ENCODE measurements around the gene POP5. TPM values are rescaled to one million over a fixed set of nuclear protein-coding genes. Genes with fewer than 3 reads are reported as not detected.

The POP5 gene
- total RNA-seq, 2 experiments from 2014 or later = 60.8 to 64.7 TPM

DNA sequence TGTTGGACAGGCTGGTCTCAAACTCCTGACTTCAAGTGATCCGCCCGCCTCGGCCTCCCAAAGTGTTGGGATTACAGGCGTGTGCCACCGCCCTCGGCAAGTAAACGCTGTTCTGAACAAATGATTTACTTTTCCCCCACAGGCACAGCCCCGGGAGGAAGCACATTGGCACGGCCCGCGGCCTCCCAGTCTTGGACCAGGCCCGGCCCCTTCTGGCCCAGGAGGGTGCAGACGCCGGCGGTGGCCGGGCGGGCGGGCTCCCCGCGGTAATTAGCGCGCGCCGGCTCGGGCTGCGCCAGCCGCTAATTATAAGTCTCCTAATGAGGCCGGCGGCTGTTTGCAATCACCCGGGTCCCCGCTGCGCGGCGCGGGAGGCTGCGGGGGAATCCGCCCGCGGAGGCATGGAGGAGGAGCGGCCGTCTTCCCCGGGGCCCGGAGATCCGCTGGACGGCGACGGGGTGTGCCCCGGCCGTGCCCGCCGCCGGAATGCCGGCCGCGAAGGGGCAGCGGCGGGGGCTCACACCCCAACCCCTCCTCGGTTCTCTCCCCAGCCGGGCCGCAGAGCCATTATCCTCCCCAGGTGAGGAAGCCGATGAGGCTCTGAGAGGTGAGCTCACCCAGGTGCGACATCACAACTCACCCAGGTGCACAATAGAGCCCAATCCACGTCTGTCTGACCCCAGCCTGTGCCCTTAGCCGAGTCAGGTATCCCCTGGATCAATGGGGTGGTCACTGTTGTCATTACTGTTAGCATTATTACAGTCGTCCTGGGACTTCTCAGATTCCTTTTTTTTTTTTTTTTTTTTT, 3.3 kb upstream of the POP5 start:
- no peak overlapping the region for H3K27ac Mint-ChIP-seq
- peaks cover 38% of the 10 kb centered on the region for H3K4me1 Mint-ChIP-seq
- DNase-seq = peak; percentile 31
- H3K4me3 Mint-ChIP-seq = peak overlapping the region; percentile 47
- no peaks in the 10 kb centered on the region for H3K9me3 Mint-ChIP-seq
- peaks cover 27% of the 10 kb centered on the region for H3K27me3 Mint-ChIP-seq
- H3K36me3 Mint-ChIP-seq (ENCODE audit: low read depth) = peaks cover 2% of the 10 kb centered on the region
- ChIA-PET CTCF (interaction anchor here (0.7 kb wide), 1 partner anchor 12 kb away, joined by 3 read pairs; no protein-coding TSS in a partner anchor), POLR2A (no interaction called here)

DNA sequence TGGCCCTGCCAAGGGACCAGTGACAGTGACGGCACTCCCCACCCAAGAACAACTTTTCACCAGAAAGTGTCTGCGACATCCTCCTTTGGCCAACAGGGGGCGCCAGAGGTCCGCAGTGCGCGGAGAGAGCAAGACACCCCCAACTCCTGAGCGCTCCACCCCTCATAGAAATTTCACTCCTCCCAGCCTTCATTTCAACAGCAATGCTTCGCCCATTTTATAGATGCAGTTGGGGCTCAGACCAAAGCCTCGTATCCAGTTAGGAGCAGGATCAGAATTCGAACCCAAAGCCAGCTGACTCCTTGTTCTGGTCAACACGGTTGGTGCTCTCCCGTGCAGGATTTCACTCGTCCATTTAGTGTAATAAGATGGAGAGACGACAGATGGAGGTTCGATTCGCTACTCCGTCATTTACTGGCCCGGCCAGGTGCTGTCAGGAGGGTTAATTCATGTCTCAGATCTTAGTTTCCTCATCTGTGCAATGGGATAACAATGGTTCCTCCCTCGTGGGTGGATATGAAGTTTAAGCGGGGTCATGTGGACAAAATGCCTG, 2.4 kb upstream of the POP5 start:
- H3K27me3 Mint-ChIP-seq = peaks cover 27% of the 10 kb centered on the region
- peaks cover 9% of the 10 kb centered on the region for H3K36me3 Mint-ChIP-seq (ENCODE audit: low read depth)
- peaks cover 43% of the 10 kb centered on the region for H3K4me1 Mint-ChIP-seq
- POLR2A ChIA-PET = no interaction called here
- no peaks in the 10 kb centered on the region for H3K9me3 Mint-ChIP-seq
- DNase-seq = peak; percentile 83
- CTCF ChIA-PET = interaction anchor here (0.6 to 3.3 kb wide), 9 partner anchors 11 to 797 kb away, joined by 3 to 35 read pairs (median 3); no protein-coding TSS in a partner anchor
- peak overlapping the region; percentile 52 for H3K4me3 Mint-ChIP-seq
- H3K27ac Mint-ChIP-seq = peak overlapping the region; percentile 17

DNA sequence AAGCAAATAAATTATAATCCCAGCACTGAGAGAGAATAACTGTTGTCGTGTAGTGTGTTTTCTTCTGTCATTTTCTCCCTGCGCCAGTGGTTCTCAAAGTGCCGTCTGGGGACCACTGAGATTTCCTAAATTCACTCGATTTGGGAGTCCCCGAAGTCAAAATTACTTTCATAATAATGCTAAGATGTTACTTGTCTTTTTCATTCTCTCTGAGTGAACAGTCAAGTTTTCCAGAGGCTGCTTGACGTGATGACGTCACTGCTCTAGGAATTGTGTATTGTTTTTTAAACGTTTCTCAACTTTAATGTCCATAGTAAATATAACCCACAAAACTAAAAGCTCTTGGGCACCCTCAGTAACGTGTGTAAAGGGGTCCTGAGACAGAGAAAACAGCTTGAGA, 796 bp upstream of the POP5 start:
- H3K4me1 Mint-ChIP-seq = peaks cover 43% of the 10 kb centered on the region
- peaks cover 25% of the 10 kb centered on the region for H3K27me3 Mint-ChIP-seq
- H3K4me3 Mint-ChIP-seq = peak overlapping the region; percentile 98
- ChIA-PET CTCF (interaction anchor here (0.6 to 3.3 kb wide), 7 partner anchors 11 to 397 kb away, joined by 3 to 35 read pairs (median 4); partner anchors contain the start of genes HNF1A and SRSF9), POLR2A (no interaction called here)
- no peaks in the 10 kb centered on the region for H3K9me3 Mint-ChIP-seq
- DNase-seq = no peak
- peak overlapping the region; percentile 93 for H3K27ac Mint-ChIP-seq
- peaks cover 21% of the 10 kb centered on the region for H3K36me3 Mint-ChIP-seq (ENCODE audit: low read depth)

DNA sequence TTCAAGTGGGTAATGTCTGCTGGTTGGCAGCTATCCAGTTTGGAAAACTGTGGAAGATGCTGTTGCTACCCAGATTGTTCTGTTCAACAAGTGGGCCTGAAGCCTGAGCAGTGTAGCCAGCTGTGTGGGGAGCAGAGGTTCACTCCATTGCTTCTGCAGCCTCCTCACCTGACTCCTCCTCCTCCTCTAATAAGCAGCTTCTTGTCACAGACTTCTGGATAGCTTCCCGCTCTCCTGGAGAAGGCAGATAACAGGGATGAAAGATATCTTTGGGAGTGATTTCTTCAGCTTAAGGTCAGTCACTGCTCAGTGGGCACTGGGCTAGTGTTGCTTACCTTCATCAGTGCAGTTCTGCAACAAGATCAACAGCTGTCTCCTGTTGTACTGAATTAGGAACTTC, 2.0 kb downstream of the POP5 start:
- ChIA-PET POLR2A (no interaction called here), CTCF (interaction anchor here (0.6 to 2.4 kb wide), 3 partner anchors 28 to 149 kb away, joined by 3 to 6 read pairs (median 4); no protein-coding TSS in a partner anchor)
- H3K4me1 Mint-ChIP-seq = peaks cover 41% of the 10 kb centered on the region
- no peaks in the 10 kb centered on the region for H3K9me3 Mint-ChIP-seq
- peaks cover 11% of the 10 kb centered on the region for H3K27me3 Mint-ChIP-seq
- H3K36me3 Mint-ChIP-seq (ENCODE audit: low read depth) = peaks cover 42% of the 10 kb centered on the region
- H3K27ac Mint-ChIP-seq = peak overlapping the region; percentile 4
- no peak for DNase-seq
- peak overlapping the region; percentile 98 for H3K4me3 Mint-ChIP-seq

DNA sequence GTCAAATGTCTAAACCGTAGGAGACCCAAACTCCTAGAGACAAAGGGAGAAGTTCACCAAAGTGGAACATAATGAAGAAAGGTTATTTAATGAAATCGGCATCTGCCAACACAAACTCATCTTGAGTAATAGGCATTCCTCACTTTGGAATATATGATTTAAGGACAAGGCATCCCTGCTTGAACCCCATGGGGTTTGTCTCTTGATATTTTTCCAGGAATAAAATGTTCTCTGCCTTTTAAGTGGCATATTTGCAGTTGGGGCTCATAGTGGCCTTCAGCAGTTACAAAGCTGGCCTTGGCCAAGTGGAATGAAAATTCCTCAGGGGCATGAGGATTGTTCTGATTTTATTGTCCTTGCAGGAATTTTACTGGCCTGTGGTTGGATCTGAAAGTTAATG, 7.1 kb downstream of the POP5 start:
- peaks cover under 1% of the 10 kb centered on the region for H3K4me1 Mint-ChIP-seq
- no peaks in the 10 kb centered on the region for H3K9me3 Mint-ChIP-seq
- no peak for DNase-seq
- CTCF ChIA-PET = interaction anchor here (0.6 to 0.7 kb wide), 2 partner anchors 9 to 46 kb away, joined by 4 read pairs; no protein-coding TSS in a partner anchor
- POLR2A ChIA-PET = no interaction called here
- peaks cover 72% of the 10 kb centered on the region for H3K36me3 Mint-ChIP-seq (ENCODE audit: low read depth)
- no peaks in the 10 kb centered on the region for H3K27me3 Mint-ChIP-seq
- no peak overlapping the region for H3K27ac Mint-ChIP-seq
- H3K4me3 Mint-ChIP-seq = no peak overlapping the region

DNA sequence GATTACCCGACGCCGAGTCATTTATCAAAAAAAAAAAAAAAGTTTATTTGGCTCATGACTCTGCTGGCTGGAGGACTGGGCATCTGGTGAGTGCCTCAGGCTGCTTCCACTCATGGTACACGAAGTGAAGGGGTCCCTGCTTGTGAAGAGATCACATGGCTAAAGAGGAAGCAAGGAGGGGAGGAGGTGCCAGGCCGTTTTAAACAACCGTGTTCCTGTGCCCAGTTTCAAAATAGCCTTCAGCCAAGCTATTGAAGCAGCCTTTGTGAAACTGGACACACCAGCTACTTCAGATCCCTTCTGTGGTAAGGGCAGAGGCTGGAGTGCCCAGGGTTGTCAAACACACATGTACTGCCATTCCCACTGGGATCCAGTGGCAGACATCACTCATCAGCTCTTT, 7.6 kb downstream of the POP5 start:
- DNase-seq = no peak
- ChIA-PET POLR2A (no interaction called here), CTCF (interaction anchor here (0.6 kb wide), 1 partner anchor 46 kb away, joined by 4 read pairs; no protein-coding TSS in a partner anchor)
- Mint-ChIP-seq H3K4me1 (no peaks in the 10 kb centered on the region), H3K4me3 (no peak overlapping the region), H3K27me3 (no peaks in the 10 kb centered on the region), H3K36me3 (ENCODE audit: low read depth) (peaks cover 74% of the 10 kb centered on the region), H3K27ac (no peak overlapping the region), H3K9me3 (no peaks in the 10 kb centered on the region)

DNA sequence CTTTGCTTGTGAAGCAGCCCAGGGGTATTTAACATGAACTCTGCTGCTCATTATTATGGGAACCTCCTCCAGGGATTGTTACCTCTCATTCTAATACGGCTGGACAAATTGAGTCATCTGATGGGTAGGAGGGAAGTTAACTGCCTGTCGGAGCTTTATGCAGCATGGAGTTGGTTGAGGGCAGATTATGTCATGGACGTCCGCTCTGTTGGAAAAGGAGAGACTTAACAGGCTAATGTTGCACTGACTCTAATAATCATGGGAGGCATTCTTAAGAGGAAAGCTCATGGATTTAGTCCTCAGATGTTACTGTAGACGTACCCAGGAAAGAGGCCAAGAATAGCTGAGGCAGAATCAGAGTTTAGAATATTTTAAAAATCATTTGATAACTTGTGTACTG, 9.9 kb downstream of the POP5 start:
- H3K27me3 Mint-ChIP-seq = no peaks in the 10 kb centered on the region
- ChIA-PET POLR2A (no interaction called here), CTCF (interaction anchor here (1.1 to 2.2 kb wide), 2 partner anchors 10 to 11 kb away, joined by 4 to 6 read pairs; partner anchors contain the start of gene POP5)
- no peak overlapping the region for H3K4me3 Mint-ChIP-seq
- H3K4me1 Mint-ChIP-seq = no peaks in the 10 kb centered on the region
- peaks cover 69% of the 10 kb centered on the region for H3K36me3 Mint-ChIP-seq (ENCODE audit: low read depth)
- no peak overlapping the region for H3K27ac Mint-ChIP-seq
- no peaks in the 10 kb centered on the region for H3K9me3 Mint-ChIP-seq
- DNase-seq = no peak

DNA sequence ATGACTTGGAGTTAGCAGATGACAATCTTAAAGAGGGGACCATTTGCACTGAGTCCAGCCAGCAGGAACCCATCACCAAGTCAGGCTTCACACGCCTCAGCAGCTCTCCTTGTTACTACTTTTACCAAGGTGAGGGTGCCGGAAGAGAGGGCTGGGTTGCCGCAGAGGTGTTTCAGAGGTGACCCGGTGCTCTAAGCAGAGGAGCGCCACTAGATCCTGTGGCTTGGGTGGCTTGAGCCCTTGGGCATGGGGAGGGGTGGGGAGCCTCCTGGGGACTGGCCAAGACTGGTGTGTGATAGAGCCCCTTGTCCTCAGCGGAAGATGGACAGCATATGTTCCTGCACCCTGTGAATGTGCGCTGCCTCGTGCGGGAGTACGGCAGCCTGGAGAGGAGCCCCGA, 17.7 kb downstream of the POP5 start:
- ChIA-PET CTCF (interaction anchor here (0.6 kb wide), 1 partner anchor 248 kb away, joined by 3 read pairs; no protein-coding TSS in a partner anchor), POLR2A (no interaction called here)
- Mint-ChIP-seq H3K4me3 (no peak overlapping the region), H3K4me1 (no peaks in the 10 kb centered on the region), H3K27ac (no peak overlapping the region), H3K9me3 (no peaks in the 10 kb centered on the region), H3K27me3 (no peaks in the 10 kb centered on the region), H3K36me3 (ENCODE audit: low read depth) (peaks cover 61% of the 10 kb centered on the region)
- DNase-seq = no peak

DNA sequence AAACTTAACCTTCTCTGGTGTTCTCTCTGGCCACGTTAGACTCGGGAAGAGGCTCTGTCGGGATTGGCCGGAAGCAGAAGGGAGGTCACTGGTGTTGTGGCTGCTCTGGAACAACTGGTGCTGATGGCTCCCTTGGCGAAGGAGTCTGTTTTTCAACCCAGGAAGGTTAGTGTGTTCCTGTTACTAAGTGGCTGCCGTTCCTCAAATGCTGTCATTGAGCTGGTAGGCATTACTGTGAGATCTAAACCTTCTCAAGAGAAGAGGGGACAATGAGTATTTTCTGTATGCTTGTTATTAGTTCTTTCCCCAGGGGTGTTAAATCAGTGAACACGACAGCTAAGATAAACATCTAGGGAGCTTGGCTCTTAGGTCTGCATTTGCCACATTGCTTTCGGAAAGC, 18.3 kb downstream of the POP5 start:
- Mint-ChIP-seq H3K4me1 (no peaks in the 10 kb centered on the region), H3K27ac (no peak overlapping the region), H3K4me3 (no peak overlapping the region), H3K9me3 (no peaks in the 10 kb centered on the region), H3K27me3 (no peaks in the 10 kb centered on the region), H3K36me3 (ENCODE audit: low read depth) (peaks cover 63% of the 10 kb centered on the region)
- CTCF ChIA-PET = no interaction called here
- POLR2A ChIA-PET = no interaction called here
- no peak for DNase-seq

DNA sequence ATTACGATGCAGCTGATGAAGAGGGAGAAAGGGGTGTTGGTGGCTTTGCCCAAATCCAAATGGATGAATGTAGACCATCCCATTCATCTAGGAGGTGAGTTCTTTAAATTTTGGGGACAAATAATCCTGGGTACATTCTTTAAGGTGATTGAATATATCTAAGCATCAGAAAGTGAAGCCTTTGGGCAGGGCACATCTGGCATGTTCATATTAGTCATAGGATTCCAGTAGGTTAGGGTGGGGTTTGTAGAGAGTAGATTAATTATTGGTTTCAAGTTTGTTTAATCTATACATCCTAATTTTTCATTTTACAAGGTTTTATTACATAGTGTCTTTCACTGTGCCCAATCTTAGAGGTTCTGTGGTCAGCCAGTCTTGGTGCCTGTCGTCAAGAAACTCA, 23.6 kb downstream of the POP5 start:
- Mint-ChIP-seq H3K36me3 (ENCODE audit: low read depth) (peaks cover 45% of the 10 kb centered on the region), H3K9me3 (no peaks in the 10 kb centered on the region), H3K27ac (no peak overlapping the region), H3K27me3 (no peaks in the 10 kb centered on the region), H3K4me3 (no peak overlapping the region), H3K4me1 (peaks cover 5% of the 10 kb centered on the region)
- POLR2A ChIA-PET = no interaction called here
- CTCF ChIA-PET = no interaction called here
- no peak for DNase-seq

DNA sequence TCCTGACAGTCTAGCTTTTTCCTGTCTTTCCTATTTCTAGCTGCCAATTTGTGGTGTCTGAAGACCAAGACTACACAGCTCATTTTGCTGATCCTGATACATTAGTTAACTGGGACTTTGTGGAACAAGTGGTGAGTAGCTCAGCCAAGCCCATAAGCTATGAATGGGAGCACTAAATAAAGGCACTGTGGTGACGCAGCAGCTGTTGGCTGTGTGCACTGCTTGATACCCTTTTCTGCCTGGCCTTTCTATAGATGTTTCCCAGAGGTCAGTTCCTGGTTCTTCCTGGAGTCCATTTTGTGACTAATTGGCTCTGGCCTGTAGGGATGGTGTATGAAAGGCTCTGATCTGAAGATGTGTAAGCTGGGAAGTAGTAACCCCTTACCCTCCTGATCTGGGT, 26.5 kb downstream of the POP5 start:
- no peak overlapping the region for H3K4me3 Mint-ChIP-seq
- no peaks in the 10 kb centered on the region for H3K27me3 Mint-ChIP-seq
- H3K4me1 Mint-ChIP-seq = peaks cover 16% of the 10 kb centered on the region
- no peaks in the 10 kb centered on the region for H3K9me3 Mint-ChIP-seq
- DNase-seq = no peak
- H3K27ac Mint-ChIP-seq = no peak overlapping the region
- CTCF ChIA-PET = interaction anchor here (0.6 to 1.4 kb wide), 2 partner anchors 43 to 58 kb away, joined by 3 to 4 read pairs; partner anchors contain the start of gene DYNLL1
- POLR2A ChIA-PET = no interaction called here
- peaks cover 34% of the 10 kb centered on the region for H3K36me3 Mint-ChIP-seq (ENCODE audit: low read depth)

DNA sequence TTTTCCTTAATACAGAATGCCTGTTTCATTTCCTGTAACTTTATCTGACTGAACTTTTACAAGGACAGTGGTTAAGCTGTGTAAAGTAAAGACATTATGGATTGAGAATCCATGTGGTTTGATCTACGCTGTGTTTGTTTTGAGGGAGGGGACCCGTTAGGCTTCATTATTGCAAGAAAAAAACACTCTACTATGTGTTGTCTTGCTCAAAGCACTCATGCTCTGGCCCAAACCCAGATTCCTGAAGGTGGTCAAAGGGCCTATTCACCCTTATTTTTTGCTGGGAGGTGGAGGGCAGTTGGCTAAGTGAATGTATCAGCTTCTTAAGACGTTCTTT, 35.2 kb downstream of the POP5 start:
- POLR2A ChIA-PET = no interaction called here
- no peak overlapping the region for H3K4me3 Mint-ChIP-seq
- CTCF ChIA-PET = interaction anchor here (1.1 kb wide), 1 partner anchor 15 kb away, joined by 3 read pairs; no protein-coding TSS in a partner anchor

DNA sequence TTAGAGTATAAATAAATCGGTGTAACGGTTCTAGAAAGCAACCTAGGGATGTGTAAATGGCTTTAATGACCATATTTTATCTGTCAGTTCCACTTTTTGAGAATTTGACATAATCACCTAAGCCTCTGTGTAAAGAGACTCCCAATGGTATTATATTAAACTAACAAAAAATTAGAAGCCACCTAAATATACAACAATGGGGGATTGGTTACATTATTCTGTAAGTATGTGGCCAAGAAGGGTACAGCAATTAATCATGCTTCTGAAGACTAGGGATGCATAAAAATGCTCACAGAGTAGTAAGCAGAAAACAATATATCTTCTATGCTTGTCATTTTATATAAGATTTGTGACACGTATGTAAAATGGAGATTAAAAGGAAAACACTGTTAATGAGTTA, 36.5 kb downstream of the POP5 start:
- no peak for DNase-seq

More for the DNA sequence above, 35.2 kb downstream of the POP5 start:
- no peaks in the 10 kb centered on the region for H3K9me3 Mint-ChIP-seq
- H3K27me3 Mint-ChIP-seq = no peaks in the 10 kb centered on the region
- H3K4me1 Mint-ChIP-seq = peaks cover 9% of the 10 kb centered on the region
- no peak for DNase-seq
- no peak overlapping the region for H3K27ac Mint-ChIP-seq
- peaks cover 23% of the 10 kb centered on the region for H3K36me3 Mint-ChIP-seq (ENCODE audit: low read depth)

More for the DNA sequence above, 36.5 kb downstream of the POP5 start:
- Mint-ChIP-seq H3K27ac (peak overlapping the region; percentile 31), H3K4me3 (no peak overlapping the region), H3K36me3 (ENCODE audit: low read depth) (peaks cover 32% of the 10 kb centered on the region), H3K4me1 (peaks cover 18% of the 10 kb centered on the region), H3K9me3 (no peaks in the 10 kb centered on the region), H3K27me3 (no peaks in the 10 kb centered on the region)
- ChIA-PET POLR2A (interaction anchor here (0.6 kb wide), 1 partner anchor 70 kb away, joined by 8 read pairs; no protein-coding TSS in a partner anchor), CTCF (interaction anchor here (0.7 kb wide), 1 partner anchor 48 kb away, joined by 6 read pairs; the partner anchor contains the start of gene DYNLL1)
